HS-5 (cell line): Measurements from ENCODE around the gene RPS6KA4.
"Not testable (repeated sequence)": the region's sequence is repeated elsewhere in the genome, so short reads cannot be mapped to it uniquely, and the experiment has no call there.

ENCODE experiments used
- DNase-seq: peaks from one replicate; pipeline ENCODE4 v3.0.0-alpha.2; 2012; ENCODE audit warnings: low read depth

The RPS6KA4 gene

GRCh38 chr11:64385945-64386704 is 27.2 kb downstream of the RPS6KA4 start:
- peak; percentile 22 for DNase-seq

GRCh38 chr11:64387916-64388315 is 29.0 kb downstream of the RPS6KA4 start:
- no peak for DNase-seq

- DNase-seq, result no peak
Measured at GRCh38 chr11:64388894-64389293, 29.9 kb downstream of the RPS6KA4 start.

DNA sequence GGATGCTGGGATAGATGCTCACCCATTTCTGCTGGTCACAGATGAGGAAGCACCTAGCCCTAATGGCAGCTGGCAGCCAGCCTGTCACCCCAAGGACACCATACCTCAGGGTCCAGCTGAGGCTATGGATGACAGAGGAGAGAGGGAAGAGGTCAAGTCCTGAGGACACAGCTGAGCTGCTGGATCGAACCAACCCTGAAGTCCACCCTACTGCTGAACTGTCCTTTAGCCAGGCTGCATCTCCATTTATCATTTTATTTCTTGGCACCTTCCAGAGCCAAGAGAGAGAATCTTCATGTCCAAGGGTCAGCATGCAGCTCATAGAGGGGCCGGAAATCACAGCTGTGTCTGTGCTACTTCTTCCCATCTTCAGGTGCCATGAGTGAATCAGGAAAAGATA is 30.9 kb downstream of the RPS6KA4 start:
- DNase-seq, result no peak

GRCh38 chr11:64390558-64390957 is 31.6 kb downstream of the RPS6KA4 start:
- DNase-seq, result no peak

DNA sequence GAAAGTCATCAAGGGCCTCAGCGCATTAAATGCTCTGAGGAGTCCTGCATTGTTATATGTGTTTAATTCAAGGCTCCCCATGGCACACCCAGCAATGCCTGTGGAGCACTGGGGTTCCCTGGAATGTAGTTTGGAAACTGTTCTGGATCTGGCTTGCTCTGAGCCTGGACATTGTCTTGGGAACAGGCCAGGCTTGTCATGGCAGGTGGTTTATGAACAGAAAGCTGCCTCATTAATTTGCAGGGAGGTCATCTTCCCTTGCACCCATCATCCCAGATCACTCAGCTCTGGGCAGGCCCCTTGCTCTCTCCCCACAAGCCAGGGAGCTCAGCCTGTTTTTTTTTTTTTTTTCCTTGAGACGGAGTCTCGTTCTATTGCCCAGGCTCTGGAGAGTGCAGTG is 32.9 kb downstream of the RPS6KA4 start:
- no peak for DNase-seq

GRCh38 chr11:64395545-64396078 is 36.6 kb downstream of the RPS6KA4 start:
- DNase-seq, result no peak

- no peak for DNase-seq
Measured at GRCh38 chr11:64396079-64396591, 37.2 kb downstream of the RPS6KA4 start.

GRCh38 chr11:64400102-64400501 is 41.1 kb downstream of the RPS6KA4 start:
- peak; percentile 26 for DNase-seq

DNA sequence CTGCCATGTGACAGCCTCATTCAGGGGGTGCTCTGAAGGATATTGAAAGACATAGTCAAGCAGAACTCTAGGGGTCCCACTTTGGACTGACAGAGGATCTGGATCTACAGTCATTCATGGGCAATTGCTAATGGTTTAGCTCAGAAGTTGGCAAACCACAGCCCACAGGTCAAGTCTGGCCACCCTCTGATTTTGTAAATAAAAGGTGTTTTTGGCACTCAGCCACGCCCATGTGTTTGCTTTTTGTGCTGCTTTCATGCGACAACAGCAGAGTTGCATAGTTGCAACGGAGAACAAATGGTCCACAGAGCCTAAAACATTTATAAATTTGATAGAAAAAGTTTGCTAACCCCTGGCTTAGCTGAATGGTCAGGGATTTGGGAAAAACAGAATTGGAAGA is 41.7 kb downstream of the RPS6KA4 start:
- DNase-seq, result no peak

DNA sequence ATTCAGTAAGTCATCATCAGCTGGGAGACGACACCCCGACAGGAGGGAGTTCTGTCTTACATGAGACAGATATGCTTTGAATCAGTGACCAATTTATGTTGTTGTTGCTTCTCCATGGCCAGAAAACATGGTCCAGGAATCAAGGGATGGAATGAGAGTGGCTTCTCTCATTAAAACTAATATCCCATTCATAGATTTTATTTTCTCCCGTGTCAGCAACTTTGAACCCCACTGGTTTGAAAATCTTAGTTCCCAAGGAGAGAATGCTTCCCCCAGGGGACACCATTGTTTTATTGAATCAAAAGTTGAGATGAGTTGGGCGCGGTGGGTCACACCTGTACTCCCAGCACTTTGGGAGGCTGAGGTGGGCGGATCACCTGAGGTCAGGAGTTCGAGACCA is 42.8 kb downstream of the RPS6KA4 start:
- no peak for DNase-seq

DNA sequence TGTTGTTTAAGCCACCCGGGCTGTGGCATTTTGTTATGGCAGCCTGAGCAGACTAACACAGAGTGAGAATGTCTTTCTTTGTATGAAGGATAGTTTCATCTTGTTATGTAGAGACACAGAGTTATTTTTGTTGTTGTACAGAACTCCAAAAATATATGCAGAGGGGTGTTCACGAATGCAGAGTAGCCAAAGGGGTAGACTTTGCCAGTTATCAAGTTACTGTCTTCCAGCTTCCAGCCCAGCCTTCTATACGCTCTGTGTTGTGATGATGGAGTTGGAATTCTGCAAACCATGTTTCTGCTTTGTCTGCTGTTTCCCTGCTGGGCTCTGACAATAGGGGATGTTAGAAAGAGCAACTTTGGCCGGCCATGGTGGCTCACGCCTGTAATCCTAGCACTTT is 44.1 kb downstream of the RPS6KA4 start:
- DNase-seq, result no peak

DNA sequence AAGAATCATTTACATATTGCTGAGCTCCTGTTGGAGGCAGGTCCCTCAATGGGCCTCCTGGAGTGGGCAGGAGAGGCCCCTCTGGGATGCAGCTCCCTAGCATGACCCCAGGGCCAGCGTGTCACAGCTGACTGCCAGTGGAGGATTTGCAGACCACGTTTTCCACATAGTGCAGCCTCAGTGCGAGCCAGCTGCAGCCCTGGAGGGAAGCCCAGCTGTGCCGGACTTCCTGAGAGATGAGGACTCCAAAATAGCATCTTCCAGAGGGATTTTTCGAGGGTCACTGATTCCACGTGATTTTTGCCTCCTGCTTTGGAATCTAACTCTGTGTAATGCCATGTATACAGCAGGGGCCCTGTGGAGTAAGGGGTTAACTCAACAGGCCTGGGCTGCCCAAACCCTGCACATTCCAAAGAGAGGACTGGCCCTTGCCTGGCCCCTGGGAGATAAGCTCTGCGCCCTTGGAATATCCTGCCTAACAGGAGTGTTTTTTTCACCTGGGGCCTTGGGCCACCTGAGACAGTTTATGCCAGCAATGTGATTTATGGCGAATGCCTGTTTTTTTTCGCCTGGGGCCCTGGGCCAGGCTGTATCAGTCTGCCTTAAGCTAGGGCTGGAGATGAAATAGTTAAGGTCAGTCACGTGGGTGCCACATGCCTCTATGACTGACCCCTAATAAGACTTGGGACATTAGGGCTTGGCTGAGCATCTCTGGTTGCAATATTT is 47.4 kb downstream of the RPS6KA4 start:
- DNase-seq, result no peak

GRCh38 chr11:64407221-64407620 is 48.3 kb downstream of the RPS6KA4 start:
- no peak for DNase-seq

DNA sequence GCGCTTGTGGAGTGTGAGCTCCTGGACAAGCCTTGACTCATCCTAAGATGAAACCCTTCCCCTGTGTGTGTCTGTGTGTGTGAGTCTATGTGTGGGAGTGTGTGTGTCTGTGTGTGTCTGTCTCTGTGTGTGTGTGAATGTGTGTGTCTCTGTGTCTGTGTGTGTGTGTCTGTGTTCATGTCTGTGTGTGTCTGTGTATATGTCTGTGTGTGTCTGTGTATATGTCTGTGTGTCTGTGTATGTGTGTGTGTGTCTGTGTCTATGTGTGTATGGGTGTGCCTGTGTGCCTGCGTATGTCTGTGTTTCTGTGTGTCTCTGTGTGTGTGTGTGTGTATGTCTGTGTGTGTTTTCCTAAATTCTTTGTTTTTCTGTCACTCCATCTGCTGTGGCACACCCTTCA is 48.7 kb downstream of the RPS6KA4 start:
- DNase-seq, result no peak

DNA sequence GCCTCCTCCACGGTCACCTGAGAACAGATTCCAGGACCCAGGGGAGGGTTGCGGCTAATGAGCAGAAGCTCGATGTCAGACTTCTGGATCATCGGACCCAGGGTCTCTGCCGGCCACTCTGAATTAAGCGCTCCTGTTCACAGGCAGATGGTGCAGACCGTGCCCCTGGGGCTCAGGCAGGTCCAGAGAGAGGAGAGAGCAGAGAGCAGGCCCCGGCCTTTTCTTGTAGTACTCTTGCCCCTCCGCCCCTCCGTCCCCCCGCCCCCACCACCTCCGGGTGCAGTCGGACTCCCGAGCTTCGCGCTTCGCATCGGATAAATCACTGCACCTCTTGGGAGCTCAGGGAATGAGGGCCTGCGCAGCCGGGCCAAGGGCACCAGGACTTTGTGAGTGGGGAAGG is 50.3 kb downstream of the RPS6KA4 start:
- no peak for DNase-seq

DNA sequence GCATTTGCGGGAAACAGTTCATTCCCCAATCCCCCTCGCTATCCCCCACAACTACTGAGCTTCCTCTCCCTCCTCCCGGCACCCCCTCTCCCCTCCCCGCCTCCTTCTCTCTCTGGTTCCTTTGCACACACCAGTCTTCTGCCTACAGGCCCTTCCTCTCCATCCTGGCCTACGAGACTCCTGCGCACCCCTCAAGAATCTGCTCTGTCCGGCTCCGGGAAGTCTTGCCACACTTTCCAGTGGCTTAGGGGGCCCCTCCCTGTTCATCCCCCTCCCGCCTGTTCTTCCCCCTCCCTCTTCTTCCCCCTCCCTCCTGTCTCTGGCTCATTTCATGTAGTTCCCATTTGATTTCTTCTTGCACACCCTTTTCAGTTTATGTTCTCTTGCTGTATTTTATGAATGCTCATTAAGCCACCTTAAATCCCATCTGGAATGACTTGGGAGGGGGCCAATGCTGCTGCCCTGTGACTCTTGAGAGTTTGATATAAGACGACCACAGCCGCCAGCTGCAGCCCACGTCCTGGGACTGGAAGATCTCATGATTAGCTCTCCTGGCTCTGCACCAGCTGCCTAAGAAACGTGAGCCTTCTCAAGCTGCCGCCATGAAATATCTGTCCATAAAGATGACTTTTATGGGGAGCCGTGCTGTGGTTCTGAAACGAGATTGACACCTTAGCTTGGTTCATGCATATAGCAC is 50.9 kb downstream of the RPS6KA4 start:
- no peak for DNase-seq

GRCh38 chr11:64410404-64410734 is 51.4 kb downstream of the RPS6KA4 start:
- no peak for DNase-seq

DNA sequence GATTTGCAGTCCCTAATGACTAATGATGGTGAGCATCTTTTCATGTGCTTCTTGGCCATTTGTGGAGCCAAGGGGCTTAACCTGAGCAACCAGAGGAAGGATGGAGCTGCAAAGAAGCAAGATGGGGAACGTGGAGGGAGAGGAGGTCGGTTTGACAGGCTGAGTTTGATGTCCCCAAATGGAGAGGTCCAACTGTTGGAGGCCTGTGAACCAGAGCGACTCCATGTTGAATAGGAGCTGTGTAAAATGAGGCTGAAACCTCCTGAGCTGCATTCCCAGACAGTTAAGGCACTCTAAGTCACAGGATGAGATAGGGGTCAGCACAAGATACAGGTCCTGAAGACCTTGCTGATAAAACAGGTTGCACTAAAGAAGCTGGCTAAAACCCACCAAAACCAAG is 54.5 kb downstream of the RPS6KA4 start:
- no peak for DNase-seq

GRCh38 chr11:64415286-64415685 is 56.3 kb downstream of the RPS6KA4 start:
- DNase-seq, result no peak

DNA sequence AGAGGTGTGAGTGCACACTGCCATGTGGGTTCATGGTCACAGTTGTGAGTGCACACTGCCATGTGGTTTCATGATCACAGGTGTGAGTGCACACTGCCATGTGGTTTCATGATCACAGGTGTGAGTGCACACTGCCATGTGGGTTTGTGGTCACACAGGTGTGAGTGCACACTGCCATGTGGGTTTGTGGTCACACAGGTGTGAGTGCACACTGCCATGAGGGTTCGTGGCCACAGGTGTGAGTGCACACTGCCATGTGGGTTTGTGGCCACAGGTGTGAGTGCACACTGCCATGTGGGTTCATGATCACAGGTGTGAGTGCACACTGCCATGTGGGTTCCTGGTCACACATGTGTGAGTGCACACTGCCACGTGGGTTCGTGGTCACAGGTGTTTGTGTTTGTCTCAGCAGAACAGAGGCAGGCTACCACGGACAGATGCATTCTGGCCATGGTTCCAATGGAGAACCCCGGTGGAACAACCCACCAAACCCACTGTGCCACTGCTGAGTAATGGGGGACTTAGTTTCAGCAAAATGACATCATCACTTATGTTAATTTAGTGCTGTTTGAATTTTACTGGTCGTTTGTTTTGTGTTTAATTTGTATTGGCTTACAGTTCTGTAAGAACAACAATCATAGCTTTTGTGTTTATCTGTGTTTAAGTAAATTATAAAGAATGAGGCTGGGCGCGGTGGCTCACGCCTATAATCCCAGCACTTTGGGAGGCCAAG is 57.2 kb downstream of the RPS6KA4 start:
- no peak for DNase-seq

GRCh38 chr11:64418233-64418632 is 59.3 kb downstream of the RPS6KA4 start:
- not testable (repeated sequence) for DNase-seq
